HUES64 (cell line): ENCODE data around the gene TRDN.

Source experiments
- H3K27ac ChIP-seq: 2 replicates; pipeline ENCODE4 v1.7.0; 2013; ENCODE audit warnings: low read depth, low read length, inconsistent platforms
- H3K27me3 ChIP-seq: 2 replicates; pipeline ENCODE4 v1.6.1; 2013; ENCODE audit warnings: mild to moderate bottlenecking, low read length; ENCODE audit not compliant: insufficient read depth
- H3K36me3 ChIP-seq: 2 replicates; pipeline ENCODE4 v1.6.1; 2013; ENCODE audit warnings: mild to moderate bottlenecking, low read length; ENCODE audit not compliant: insufficient read depth
- H3K4me1 ChIP-seq: 2 replicates; pipeline ENCODE4 v1.6.1; 2013; ENCODE audit warnings: mild to moderate bottlenecking, low read length, moderate library complexity; ENCODE audit not compliant: insufficient read depth
- H3K4me3 ChIP-seq: 2 replicates; pipeline ENCODE4 v1.5.1; 2013; ENCODE audit warnings: mild to moderate bottlenecking, low read length, moderate library complexity
- H3K9ac ChIP-seq: 2 replicates; pipeline ENCODE4 v1.6.1; 2013; ENCODE audit warnings: mild to moderate bottlenecking, low read depth, low read length
- H3K9me3 ChIP-seq: 2 replicates; pipeline ENCODE4 v1.6.1; 2013; ENCODE audit warnings: low read depth, low read length; ENCODE audit not compliant: insufficient read depth
- WGBS: fragments of 150-250, 120-280 bp; methylation state at CpG from one replicate; pipeline ENCODE4 v1.1.7; 2013; ENCODE audit warnings: missing lambda C conversion rate; 5-methylcytosine and 5-hydroxymethylcytosine counted together

TRDN gene

DNA sequence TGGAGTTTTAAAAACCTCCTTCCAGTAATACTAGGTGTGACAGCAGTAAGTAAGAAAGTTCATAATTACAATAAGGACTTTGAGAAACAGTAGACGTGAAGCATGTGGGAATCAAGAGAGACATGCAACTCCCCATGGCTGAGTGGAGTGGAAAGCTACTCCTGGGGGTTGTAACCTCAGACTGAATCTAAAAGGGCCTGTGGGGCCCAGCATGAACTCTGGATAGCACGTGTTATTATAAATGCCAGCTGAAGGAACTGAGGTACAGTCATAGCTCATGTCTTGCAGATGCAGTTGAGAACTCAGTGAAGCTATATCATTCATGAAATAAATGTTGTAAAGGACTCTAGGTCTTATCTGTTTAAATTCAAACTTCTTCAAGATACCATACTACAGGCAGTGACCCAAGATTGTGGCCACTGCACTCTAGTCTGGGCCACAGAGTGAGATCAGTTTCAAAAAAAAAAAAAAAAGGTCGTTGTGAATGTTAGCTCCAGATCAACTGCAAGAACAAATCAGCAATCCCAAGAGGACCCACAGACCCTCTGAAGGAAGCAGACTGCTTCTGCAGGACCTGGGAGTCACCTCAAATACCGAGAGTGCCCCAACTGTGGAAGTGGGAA, 189.3 kb downstream of the TRDN start:
- H3K4me3 ChIP-seq, result no peak overlapping the region
- no peaks in the 10 kb centered on the region for H3K27me3 ChIP-seq
- 91% methylated on average over 4 of the region's 4 CpGs for WGBS
- H3K27ac ChIP-seq, result no peak overlapping the region
- H3K4me1 ChIP-seq, result no peaks in the 10 kb centered on the region
- no peaks in the 10 kb centered on the region for H3K36me3 ChIP-seq
- 0 out of 2 replicates have a peak, but pooled peaks cover 8% of the 10 kb centered on the region for H3K9me3 ChIP-seq
- no peak overlapping the region for H3K9ac ChIP-seq

DNA sequence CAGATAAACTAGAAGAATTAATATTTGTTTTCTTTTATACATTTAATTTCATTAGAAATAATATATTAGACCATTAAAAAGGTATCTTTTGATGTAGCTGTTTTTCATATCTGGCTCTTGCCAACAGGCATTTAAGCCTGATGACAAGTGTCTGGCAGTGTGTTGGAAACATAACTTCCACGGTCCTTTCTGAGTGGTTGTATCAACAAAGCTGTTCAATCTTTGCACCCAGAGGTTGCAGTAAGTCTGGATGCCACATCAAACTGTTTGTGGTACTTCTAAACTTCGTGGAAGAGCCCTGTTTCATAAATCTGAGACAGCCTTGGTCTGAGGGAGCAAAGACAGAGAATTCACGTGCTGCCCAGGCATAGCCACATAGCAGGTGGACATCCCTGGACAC, 197.4 kb downstream of the TRDN start:
- H3K27ac ChIP-seq, result no peak overlapping the region
- H3K9me3 ChIP-seq, result no peaks in the 10 kb centered on the region
- no peak overlapping the region for H3K9ac ChIP-seq
- WGBS, result 86% methylated on average over 3 of the region's 3 CpGs
- no peaks in the 10 kb centered on the region for H3K36me3 ChIP-seq
- peaks cover 11% of the 10 kb centered on the region; the same call in 1 of the 2 replicates for H3K4me1 ChIP-seq
- no peak overlapping the region for H3K4me3 ChIP-seq
- peaks cover 8% of the 10 kb centered on the region; the same call in 1 of the 2 replicates for H3K27me3 ChIP-seq

DNA sequence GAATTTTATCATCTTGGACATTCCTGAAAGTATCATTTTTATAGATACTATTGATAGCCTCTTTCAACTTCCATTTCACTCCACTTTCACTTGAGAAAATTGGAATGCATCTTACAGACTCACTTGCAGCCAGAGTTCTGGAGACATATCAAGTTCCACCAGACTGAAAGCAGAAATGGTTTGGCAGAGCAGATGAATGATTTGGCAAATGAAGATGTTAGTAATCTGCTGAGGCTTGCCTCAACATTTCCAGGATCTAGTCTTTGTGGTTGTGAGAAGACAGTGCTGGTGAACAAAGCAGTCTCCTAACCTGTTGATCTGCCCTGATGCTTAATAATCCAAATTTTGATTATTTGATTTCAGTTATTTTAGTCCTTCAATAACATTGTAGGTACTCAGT, 202.6 kb downstream of the TRDN start:
- peaks cover 8% of the 10 kb centered on the region; the same call in 1 of the 2 replicates for H3K27me3 ChIP-seq
- no peaks in the 10 kb centered on the region for H3K36me3 ChIP-seq
- H3K27ac ChIP-seq, result no peak overlapping the region
- H3K4me3 ChIP-seq, result no peak overlapping the region
- H3K9ac ChIP-seq, result no peak overlapping the region
- H3K9me3 ChIP-seq, result no peaks in the 10 kb centered on the region
- H3K4me1 ChIP-seq, result peaks cover 5% of the 10 kb centered on the region; the same call in 1 of the 2 replicates

DNA sequence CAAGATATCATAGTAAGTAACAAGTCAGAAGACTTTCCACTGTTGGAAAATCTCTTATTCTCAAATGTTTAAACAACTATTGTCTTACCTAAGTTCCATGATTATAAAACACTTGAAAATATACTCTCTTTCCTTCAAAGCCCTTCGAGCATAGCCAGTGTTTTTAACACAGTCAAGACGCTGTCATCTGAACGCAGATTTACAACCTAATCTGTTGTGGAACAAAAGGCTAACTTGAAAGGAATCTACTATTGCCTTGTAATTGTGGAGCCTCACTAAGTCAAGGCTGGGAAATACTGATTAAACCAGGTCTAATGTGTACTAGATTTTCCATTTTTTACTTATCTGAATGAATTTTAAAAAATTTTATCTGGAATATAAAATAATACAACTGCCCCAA, 205.8 kb downstream of the TRDN start:
- H3K4me3 ChIP-seq, result no peak overlapping the region
- no peak overlapping the region for H3K27ac ChIP-seq
- no peaks in the 10 kb centered on the region for H3K27me3 ChIP-seq
- H3K9ac ChIP-seq, result no peak overlapping the region
- no peaks in the 10 kb centered on the region for H3K9me3 ChIP-seq
- WGBS, result 94% methylated on average over 3 of the region's 3 CpGs
- H3K36me3 ChIP-seq, result no peaks in the 10 kb centered on the region
- no peaks in the 10 kb centered on the region for H3K4me1 ChIP-seq

DNA sequence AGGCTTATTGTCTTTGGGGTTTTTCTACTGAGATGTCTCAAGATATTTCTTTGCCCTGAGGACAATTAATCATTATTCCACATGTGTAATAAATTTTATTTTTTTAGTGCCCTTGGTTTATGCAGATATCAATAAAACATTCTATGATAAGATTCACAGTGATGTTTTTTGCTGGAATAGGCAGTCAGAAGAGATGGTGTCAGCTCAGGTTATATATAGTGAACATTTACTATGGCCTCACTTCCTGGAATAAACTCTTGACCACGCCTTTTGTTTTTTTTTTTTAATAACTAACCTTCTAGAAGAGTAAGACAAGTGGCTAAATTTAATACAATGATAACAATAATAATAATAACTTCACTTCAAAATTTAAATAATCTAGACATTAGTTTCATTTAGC, 209.7 kb downstream of the TRDN start:
- H3K27me3 ChIP-seq, result no peaks in the 10 kb centered on the region
- no CpG with 5 or more reads among the region's 1 CpG for WGBS
- no peaks in the 10 kb centered on the region for H3K36me3 ChIP-seq
- H3K9me3 ChIP-seq, result no peaks in the 10 kb centered on the region
- H3K4me3 ChIP-seq, result no peak overlapping the region
- H3K4me1 ChIP-seq, result peaks cover 8% of the 10 kb centered on the region; the same call in 1 of the 2 replicates
- H3K9ac ChIP-seq, result no peak overlapping the region
- H3K27ac ChIP-seq, result no peak overlapping the region

DNA sequence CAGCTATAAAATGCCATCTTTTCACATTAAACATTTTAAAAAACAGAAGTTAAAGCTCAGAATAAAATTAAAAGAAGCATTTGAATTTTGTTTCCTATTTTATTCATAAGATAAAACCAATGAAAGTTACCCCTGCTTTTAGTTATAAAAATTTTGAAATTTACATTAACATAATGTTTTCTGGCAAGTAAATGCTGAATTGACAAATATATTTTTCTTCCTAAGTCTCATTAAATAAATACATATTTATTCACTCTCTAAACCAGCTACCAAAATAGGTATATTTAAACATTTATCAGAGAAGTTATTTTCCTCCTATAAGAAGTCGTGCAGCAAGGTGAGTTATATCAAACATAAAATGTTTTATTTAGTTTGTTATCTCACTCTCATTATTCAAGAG, 213.6 kb downstream of the TRDN start:
- H3K4me1 ChIP-seq, result peaks cover 8% of the 10 kb centered on the region; the same call in 1 of the 2 replicates
- WGBS, result no CpG with 5 or more reads among the region's 1 CpG
- no peak overlapping the region for H3K27ac ChIP-seq
- H3K36me3 ChIP-seq, result no peaks in the 10 kb centered on the region
- H3K9ac ChIP-seq, result no peak overlapping the region
- H3K4me3 ChIP-seq, result no peak overlapping the region
- H3K27me3 ChIP-seq, result no peaks in the 10 kb centered on the region
- H3K9me3 ChIP-seq, result no peaks in the 10 kb centered on the region

DNA sequence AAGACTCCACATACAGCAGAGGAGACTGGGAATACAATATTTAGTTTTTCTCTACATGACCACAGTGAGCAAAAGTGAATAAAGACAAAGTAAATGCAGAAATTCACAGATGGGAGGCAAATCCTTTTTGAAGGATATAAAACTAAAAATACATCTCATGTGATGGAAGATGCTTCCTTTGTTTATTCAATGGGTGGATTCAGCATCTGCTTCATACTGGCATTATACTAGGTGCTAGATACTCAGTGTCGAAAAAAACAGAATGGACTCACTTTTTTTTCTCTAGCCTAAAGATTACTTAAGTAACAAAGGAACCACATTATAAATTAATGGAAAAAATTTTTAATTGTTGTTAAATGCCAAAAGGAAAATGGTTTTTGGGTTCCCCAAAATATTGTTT, 216.2 kb downstream of the TRDN start:
- 89% methylated on average over 1 of the region's 1 CpG for WGBS
- no peak overlapping the region for H3K4me3 ChIP-seq
- H3K4me1 ChIP-seq, result peaks cover 18% of the 10 kb centered on the region
- H3K9me3 ChIP-seq, result no peaks in the 10 kb centered on the region
- no peak overlapping the region for H3K9ac ChIP-seq
- H3K27me3 ChIP-seq, result no peaks in the 10 kb centered on the region
- H3K27ac ChIP-seq, result no peak overlapping the region
- no peaks in the 10 kb centered on the region for H3K36me3 ChIP-seq

DNA sequence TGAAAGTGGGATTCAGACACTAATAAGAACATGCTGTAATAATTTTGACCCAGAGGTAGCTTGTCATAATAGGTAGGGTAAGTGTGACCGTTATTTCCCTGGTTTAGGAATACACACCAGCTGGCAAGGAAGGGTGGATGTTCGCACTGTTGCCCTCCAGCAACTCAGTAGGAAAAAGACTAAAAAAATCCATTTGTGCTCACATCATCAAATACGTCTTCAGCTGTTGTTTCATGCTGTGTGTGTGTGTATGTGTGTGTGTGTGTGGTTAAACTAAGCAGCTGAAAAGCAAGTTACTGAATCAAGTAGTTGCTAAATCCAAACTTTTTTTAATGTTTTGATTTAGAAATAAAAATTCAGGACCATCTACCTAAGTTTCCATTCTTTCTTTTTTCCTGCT, 218.7 kb downstream of the TRDN start:
- Histone ChIP-seq H3K27ac (no peak overlapping the region), H3K27me3 (no peaks in the 10 kb centered on the region), H3K4me3 (no peak overlapping the region), H3K4me1 (peaks cover 11% of the 10 kb centered on the region), H3K9ac (no peak overlapping the region), H3K36me3 (no peaks in the 10 kb centered on the region), H3K9me3 (no peaks in the 10 kb centered on the region)
- 94% methylated on average over 3 of the region's 3 CpGs for WGBS

DNA sequence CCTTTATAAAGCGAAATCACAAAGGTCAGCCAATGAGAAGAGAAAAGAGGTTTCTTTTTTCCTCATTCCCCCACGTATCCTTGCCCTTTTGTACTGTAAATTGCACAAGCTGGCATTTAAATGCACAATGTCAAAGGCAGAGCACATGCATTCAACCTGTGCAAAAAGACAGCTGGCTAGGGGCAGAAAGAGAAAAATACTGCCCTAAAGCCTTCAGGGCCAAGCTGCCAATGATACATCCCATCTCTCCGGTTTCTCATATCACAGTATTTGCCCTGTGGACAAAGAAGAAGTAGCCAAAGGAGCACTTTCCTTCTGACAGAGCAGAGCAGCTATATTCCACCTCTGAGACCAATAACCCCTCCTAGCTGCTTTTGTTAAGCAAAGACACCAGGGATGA, 219.2 kb downstream of the TRDN start:
- Histone ChIP-seq H3K4me1 (peaks cover 11% of the 10 kb centered on the region), H3K9ac (no peak overlapping the region), H3K27me3 (no peaks in the 10 kb centered on the region), H3K9me3 (no peaks in the 10 kb centered on the region), H3K27ac (no peak overlapping the region), H3K36me3 (no peaks in the 10 kb centered on the region), H3K4me3 (no peak overlapping the region)
- WGBS, result 71% methylated on average over 3 of the region's 3 CpGs

DNA sequence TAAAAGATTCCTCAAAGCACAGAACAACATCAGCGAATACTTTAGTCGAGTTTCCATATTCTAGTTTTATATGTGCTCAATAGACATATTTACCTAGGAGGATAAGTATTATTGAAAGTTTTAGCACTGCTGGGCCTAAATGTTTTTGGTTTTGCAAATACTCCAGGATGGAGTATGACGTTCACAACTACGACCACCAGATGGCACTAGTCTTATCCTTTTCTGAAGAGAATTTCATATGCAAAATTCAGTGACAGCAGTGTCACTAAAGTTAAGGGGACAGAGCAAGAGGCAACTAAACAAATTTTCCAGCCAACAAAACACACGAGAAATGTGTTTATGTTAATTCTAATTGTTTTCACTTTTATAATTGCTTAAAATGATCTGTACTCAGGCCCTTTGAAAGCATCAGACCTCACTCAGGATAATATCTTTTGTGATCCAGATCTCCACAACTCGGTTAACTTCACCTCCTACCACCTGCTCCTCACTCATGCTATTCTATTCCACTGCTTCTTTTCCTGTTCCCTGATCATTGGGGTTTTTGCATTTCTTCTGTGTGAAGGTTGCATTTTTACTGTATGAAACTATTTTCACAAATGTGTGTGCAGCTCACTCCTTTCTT, 220.8 kb downstream of the TRDN start:
- Histone ChIP-seq H3K4me3 (no peak overlapping the region), H3K4me1 (peaks cover 11% of the 10 kb centered on the region), H3K9me3 (no peaks in the 10 kb centered on the region), H3K9ac (no peak overlapping the region), H3K27ac (no peak overlapping the region), H3K36me3 (no peaks in the 10 kb centered on the region), H3K27me3 (no peaks in the 10 kb centered on the region)
- 28% methylated on average over 3 of the region's 6 CpGs for WGBS

DNA sequence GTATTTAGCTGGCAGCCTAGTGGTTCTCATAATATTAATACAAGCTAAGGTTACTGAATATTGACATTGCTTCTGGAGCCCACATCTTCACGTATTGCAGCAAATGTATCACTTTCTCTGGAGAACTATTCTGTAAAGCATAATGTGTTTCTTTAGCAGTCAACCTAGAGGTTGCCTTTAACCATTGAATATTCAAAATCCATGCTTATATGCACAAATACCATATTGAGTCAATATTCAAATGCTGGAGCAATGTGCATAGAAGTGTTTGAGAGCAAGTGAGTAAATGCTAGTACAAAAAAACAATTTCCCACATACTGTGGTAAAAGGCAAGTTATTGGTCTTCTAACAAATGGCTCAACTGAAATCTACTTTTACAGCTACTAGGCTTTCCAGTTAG, 231.8 kb downstream of the TRDN start:
- H3K27me3 ChIP-seq, result no peaks in the 10 kb centered on the region
- H3K36me3 ChIP-seq, result no peaks in the 10 kb centered on the region
- H3K9ac ChIP-seq, result no peak overlapping the region
- H3K4me3 ChIP-seq, result no peak overlapping the region
- no peak overlapping the region for H3K27ac ChIP-seq
- peaks cover 11% of the 10 kb centered on the region; the same call in 1 of the 2 replicates for H3K4me1 ChIP-seq
- no peaks in the 10 kb centered on the region for H3K9me3 ChIP-seq
- WGBS, result 100% methylated on average over 1 of the region's 1 CpG
